GM13976 (cell line): ENCODE data around the gene PHTF2.
A peak's percentile ranks its signal among the peaks of the same experiment; 100 is the strongest.

Experiments
- DNase-seq: peaks from one replicate; pipeline ENCODE4 v3.0.0; 2012; ENCODE audit warnings: low spot score
- in situ Hi-C: fragments of 300-500 bp; cut with MboI; formaldehyde crosslinking; loops from one replicate; pipeline ENCODE4 v1.12.0; 2022; ENCODE audit warnings: low sequenced_read_pairs, mixed read lengths, inconsistent platforms; ENCODE audit not compliant: unreplicated experiment
- TF ChIP-seq, protein P1 (sequence below): IDR thresholded peaks from 2 replicates; pipeline ENCODE4 v1.5.1; 2012; ENCODE audit warnings: borderline replicate concordance, mild to moderate bottlenecking; ENCODE audit not compliant: insufficient read depth; ENCODE audit errors: extremely low read depth, missing control alignments, control extremely low read depth

Gene PHTF2

DNA sequence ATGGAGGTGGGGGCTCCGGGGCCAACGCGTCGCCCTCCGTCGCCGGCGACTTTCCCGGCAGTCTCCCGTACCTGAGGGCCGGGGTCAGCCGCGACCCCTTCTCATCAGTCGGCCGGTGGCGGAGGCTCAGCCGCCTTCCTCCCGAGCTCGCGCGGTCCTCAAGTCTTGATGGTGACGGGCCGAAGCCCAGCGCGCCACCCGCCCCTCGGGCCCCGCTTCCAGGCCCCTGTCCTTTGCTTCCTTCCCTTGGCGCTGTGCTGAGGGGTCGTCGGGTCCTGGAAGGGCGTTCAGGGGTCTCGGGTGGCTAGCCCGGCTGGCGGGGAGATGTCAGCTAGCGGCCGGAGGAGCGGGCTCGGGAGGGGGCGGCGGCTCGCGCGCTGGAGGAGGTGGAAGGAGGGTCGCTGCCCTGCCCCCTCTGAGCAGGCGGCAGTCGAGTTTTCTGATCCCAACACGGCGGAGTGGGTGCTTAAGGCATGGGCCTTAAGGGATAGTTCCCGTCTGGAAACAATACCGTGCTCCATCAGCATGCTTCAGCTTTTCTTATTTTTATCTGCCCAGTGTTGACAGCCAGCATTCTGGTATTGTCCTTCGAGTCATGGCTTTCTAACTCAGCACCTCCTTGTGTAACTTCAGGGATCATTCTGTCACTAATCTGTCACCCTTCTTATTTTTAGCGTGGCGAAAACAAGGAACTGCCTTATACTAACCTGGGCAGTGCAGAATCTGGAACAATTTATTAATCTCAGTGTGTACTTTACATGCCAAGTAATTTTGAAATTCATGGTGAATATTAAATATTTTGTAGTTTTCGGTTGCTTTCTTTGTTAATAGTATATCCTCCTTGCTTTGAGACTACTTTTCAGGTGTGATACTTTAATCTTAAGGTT lies 748 bp downstream of the PHTF2 start:
- TF ChIP-seq, protein P1, sequence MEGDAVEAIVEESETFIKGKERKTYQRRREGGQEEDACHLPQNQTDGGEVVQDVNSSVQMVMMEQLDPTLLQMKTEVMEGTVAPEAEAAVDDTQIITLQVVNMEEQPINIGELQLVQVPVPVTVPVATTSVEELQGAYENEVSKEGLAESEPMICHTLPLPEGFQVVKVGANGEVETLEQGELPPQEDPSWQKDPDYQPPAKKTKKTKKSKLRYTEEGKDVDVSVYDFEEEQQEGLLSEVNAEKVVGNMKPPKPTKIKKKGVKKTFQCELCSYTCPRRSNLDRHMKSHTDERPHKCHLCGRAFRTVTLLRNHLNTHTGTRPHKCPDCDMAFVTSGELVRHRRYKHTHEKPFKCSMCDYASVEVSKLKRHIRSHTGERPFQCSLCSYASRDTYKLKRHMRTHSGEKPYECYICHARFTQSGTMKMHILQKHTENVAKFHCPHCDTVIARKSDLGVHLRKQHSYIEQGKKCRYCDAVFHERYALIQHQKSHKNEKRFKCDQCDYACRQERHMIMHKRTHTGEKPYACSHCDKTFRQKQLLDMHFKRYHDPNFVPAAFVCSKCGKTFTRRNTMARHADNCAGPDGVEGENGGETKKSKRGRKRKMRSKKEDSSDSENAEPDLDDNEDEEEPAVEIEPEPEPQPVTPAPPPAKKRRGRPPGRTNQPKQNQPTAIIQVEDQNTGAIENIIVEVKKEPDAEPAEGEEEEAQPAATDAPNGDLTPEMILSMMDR: no peak
- DNase-seq: peak; percentile 32
- in situ Hi-C loops: loop anchor here (10.0 kb wide), 1 partner anchor 105 kb away; no protein-coding TSS in a partner anchor

GRCh38 chr7:77800158-77800557 lies 1.6 kb downstream of the PHTF2 start:
- DNase-seq: peak; percentile 38
- TF ChIP-seq, protein P1: no peak
- in situ Hi-C loops: no loop called here

GRCh38 chr7:77800730-77801129 lies 2.2 kb downstream of the PHTF2 start:
- TF ChIP-seq, protein P1: no peak
- DNase-seq: no peak
- in situ Hi-C loops: no loop called here

DNA sequence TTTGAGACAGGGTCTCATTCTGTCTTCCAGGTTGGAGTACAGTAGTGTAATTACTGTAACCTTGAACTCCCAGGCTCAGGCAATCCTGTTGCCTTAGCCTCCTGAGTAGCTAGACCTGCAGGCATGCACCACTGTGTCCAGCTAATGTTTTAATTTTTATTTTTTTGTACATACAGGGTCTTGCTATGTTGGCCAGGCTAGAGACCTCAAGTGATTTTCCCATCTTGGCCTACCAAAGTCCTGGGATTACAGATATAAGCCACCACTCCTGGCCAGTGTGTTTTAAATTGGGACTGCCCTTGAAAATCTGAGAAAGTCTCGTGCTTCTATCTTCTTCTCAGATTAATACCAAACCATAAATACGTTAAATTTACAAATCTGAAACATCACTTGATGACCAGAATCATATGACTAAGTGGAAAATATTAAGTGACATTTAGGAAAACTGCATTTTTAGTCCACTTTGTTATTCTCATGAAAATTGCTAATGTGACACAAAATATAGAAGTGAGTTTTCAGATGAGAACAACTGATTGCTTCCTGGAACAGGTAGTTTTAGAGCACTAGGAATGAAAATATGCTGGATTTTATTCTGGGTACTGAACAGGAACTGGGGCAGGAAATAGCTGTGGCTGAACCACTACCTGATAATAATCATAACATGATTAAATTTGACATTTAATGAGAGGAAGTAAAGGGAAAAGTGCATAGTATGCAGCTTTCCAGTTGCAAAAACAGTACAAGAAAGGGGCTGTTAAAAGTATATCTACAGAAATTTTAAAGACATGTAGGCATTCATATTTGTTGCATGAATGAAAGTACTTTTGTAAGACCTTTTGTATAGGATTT lies 4.2 kb downstream of the PHTF2 start:
- DNase-seq: no peak
- in situ Hi-C loops: no loop called here
- TF ChIP-seq, protein P1: no peak

DNA sequence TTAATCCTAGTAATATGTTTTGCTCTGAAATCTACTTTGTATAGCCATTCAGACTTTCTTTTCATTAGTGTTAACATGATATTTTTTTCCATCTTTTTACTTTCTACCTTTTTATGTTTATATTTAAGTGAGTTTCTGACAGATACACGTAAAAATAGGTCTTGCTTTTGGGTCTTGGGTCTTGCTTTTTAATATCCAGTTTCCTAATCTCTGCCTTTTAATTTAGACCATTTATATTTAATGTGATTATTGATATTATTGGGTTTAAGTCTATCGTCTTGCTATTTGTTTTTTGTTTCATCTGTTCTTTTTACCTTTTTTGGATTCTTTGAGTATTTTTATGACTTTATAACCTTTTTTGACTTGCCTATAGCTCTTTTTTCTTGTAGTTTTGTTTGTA lies 7.9 kb downstream of the PHTF2 start:
- in situ Hi-C loops: no loop called here
- DNase-seq: no peak
- TF ChIP-seq, protein P1: no peak

DNA sequence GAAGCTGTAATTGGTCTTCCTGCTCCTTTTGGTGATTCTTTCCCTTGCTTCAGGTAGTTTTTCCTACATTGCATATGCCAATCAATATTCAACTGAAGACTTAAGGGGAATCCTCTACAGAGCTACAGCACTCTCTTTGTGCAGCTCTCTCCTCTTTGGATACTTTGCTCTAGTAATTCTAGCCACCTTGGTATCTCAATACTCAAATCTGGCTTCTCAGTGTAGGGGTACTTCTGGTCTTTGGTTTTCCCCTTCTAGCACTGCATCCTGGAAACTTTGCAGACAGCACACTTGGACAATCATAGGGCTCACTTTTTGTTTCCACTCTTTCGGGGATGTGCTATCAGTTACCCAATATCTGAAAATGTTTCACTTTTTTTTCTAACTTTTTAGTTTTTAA lies 9.9 kb downstream of the PHTF2 start:
- in situ Hi-C loops: no loop called here
- DNase-seq: no peak
- TF ChIP-seq, protein P1: no peak
